H9 (cell line): ENCODE results near the gene DPP6. TPM values are rescaled to one million over a fixed set of nuclear protein-coding genes. Genes with fewer than 3 reads are reported as not detected.

Source experiments
- DNase-seq: peaks from one replicate; pipeline ENCODE4 v3.0.0-alpha.2; 2017
- H2AFZ ChIP-seq: one replicate; pipeline ENCODE4 v1.6.1; 2013; ENCODE audit warnings: mild to moderate bottlenecking, low read length, control low read depth, moderate library complexity
- H2AK5ac ChIP-seq: 2 replicates; pipeline ENCODE4 v1.6.1; 2013; ENCODE audit warnings: low read length, control low read depth, mixed read lengths; ENCODE audit not compliant: insufficient read length
- H2BK120ac ChIP-seq: one replicate; pipeline ENCODE4 v1.6.1; 2013; ENCODE audit warnings: low read depth, mild to moderate bottlenecking, low read length, control low read depth, inconsistent platforms; ENCODE audit not compliant: poor library complexity, severe bottlenecking
- H2BK12ac ChIP-seq: 2 replicates; pipeline ENCODE4 v1.6.1; 2013; ENCODE audit warnings: low read length, control low read depth, mixed read lengths, low read depth; ENCODE audit not compliant: insufficient read length
- H2BK15ac ChIP-seq: 2 replicates; pipeline ENCODE4 v1.6.1; 2013; ENCODE audit warnings: low read depth, low read length, control low read depth
- H2BK20ac ChIP-seq: one replicate; pipeline ENCODE4 v1.6.1; 2013; ENCODE audit warnings: low read depth, mild to moderate bottlenecking, low read length, control low read depth, inconsistent platforms; ENCODE audit not compliant: poor library complexity, severe bottlenecking
- H2BK5ac ChIP-seq: 2 replicates; pipeline ENCODE4 v1.6.1; 2013; ENCODE audit warnings: low read length, control low read depth, mixed read lengths; ENCODE audit not compliant: insufficient read length
- H3K14ac ChIP-seq: 2 replicates; pipeline ENCODE4 v1.6.1; 2013; ENCODE audit warnings: low read length, control low read depth; ENCODE audit not compliant: insufficient read depth
- H3K18ac ChIP-seq: 2 replicates; pipeline ENCODE4 v1.6.1; 2013; ENCODE audit warnings: low read depth, mild to moderate bottlenecking, mixed read lengths, low read length, control low read depth; ENCODE audit not compliant: insufficient read length
- H3K23ac ChIP-seq: 2 replicates; pipeline ENCODE4 v1.6.1; 2013; ENCODE audit warnings: low read length, control low read depth, mixed read lengths, low read depth; ENCODE audit not compliant: insufficient read length
- H3K23me2 ChIP-seq: 2 replicates; pipeline ENCODE4 v1.6.1; 2013; ENCODE audit warnings: low read depth, mild to moderate bottlenecking, mixed read lengths, low read length, control low read depth; ENCODE audit not compliant: insufficient read length, poor library complexity, severe bottlenecking
- H3K27ac ChIP-seq: 2 replicates; pipeline ENCODE4 v1.5.1; 2013; ENCODE audit warnings: low read length, control low read depth, mixed read lengths, low read depth; ENCODE audit not compliant: insufficient read length
- H3K27me3 ChIP-seq: 2 replicates; pipeline ENCODE4 v1.6.1; 2013; ENCODE audit warnings: low read length, control low read depth, inconsistent platforms; ENCODE audit not compliant: insufficient read depth
- H3K4ac ChIP-seq: 2 replicates; pipeline ENCODE4 v1.6.1; 2013; ENCODE audit warnings: low read depth, mild to moderate bottlenecking, control low read depth, inconsistent platforms, low read length, moderate library complexity
- H3K4me1 ChIP-seq: 2 replicates; pipeline ENCODE4 v1.6.1; 2013; ENCODE audit warnings: low read length, control low read depth, inconsistent platforms; ENCODE audit not compliant: insufficient read depth
- H3K4me2 ChIP-seq: 2 replicates; pipeline ENCODE4 v1.6.1; 2013; ENCODE audit warnings: low read length, control low read depth, mixed read lengths; ENCODE audit not compliant: insufficient read length, insufficient read depth
- H3K56ac ChIP-seq: 2 replicates; pipeline ENCODE4 v1.6.1; 2013; ENCODE audit warnings: low read depth, mild to moderate bottlenecking, mixed read lengths, low read length, control low read depth; ENCODE audit not compliant: insufficient read length
- H3K79me1 ChIP-seq: 2 replicates; pipeline ENCODE4 v1.6.1; 2013; ENCODE audit warnings: low read depth, mild to moderate bottlenecking, moderate library complexity, low read length, control low read depth, inconsistent platforms; ENCODE audit not compliant: insufficient read depth, poor library complexity, severe bottlenecking
- H3K79me2 ChIP-seq: 2 replicates; pipeline ENCODE4 v1.6.1; 2013; ENCODE audit warnings: low read length, control low read depth, inconsistent platforms; ENCODE audit not compliant: insufficient read depth
- H3K9ac ChIP-seq: 2 replicates; pipeline ENCODE4 v1.6.1; 2013; ENCODE audit warnings: low read length, control low read depth, mixed read lengths; ENCODE audit not compliant: insufficient read length; ENCODE audit errors: extremely low read depth
- H3K9me3 ChIP-seq: one replicate; pipeline ENCODE4 v1.6.1; 2013; ENCODE audit warnings: low read depth, low read length, inconsistent platforms; ENCODE audit not compliant: control insufficient read depth
- H3T11ph ChIP-seq: one replicate; pipeline ENCODE4 v1.6.1; 2013; ENCODE audit warnings: mild to moderate bottlenecking, low read length, control low read depth, inconsistent platforms
- H4K20me1 ChIP-seq: one replicate; pipeline ENCODE4 v1.6.1; 2013; ENCODE audit not compliant: control insufficient read depth, insufficient read length, insufficient read depth
- H4K5ac ChIP-seq: 2 replicates; pipeline ENCODE4 v1.6.1; 2013; ENCODE audit warnings: low read depth, mild to moderate bottlenecking, mixed read lengths, low read length, control low read depth; ENCODE audit not compliant: insufficient read length
- H4K8ac ChIP-seq: replicated peaks from 2 replicates; pipeline ENCODE4 v1.6.1; 2013; ENCODE audit warnings: low read length, control low read depth, mixed read lengths, low read depth; ENCODE audit not compliant: insufficient read length
- H4K91ac ChIP-seq: 2 replicates; pipeline ENCODE4 v1.6.1; 2013; ENCODE audit warnings: low read depth, mild to moderate bottlenecking, moderate library complexity, mixed read lengths, low read length, control low read depth; ENCODE audit not compliant: insufficient read length
- H3K27ac Mint-ChIP-seq, 3 experiments: 2 replicates in 2 of 3; 3 replicates in 1 of 3; pipeline ENCODE4 v1.8.0; 2020 to 2021; ENCODE audit warnings: mixed read lengths in 3 of 3, mild to moderate bottlenecking in 1 of 3, moderate library complexity in 1 of 3
- H3K27me3 Mint-ChIP-seq: 2 replicates; pipeline ENCODE4 v1.8.0; 2021; ENCODE audit warnings: low read depth, mild to moderate bottlenecking, moderate library complexity, mixed read lengths
- H3K36me3 Mint-ChIP-seq, 3 experiments: 2 replicates in 2 of 3; 3 replicates in 1 of 3; pipeline ENCODE4 v1.8.0; 2020 to 2021; ENCODE audit warnings: low read depth in 3 of 3, mixed read lengths in 3 of 3; ENCODE audit not compliant: insufficient read depth in 1 of 3
- H3K4me1 Mint-ChIP-seq, 2 experiments: 2 replicates each; pipeline ENCODE4 v1.8.0; 2020; ENCODE audit warnings: mixed read lengths in 2 of 2
- H3K4me3 Mint-ChIP-seq, 2 experiments: 2 replicates in 1 of 2; 3 replicates in 1 of 2; pipeline ENCODE4 v1.8.0; 2020 to 2021; ENCODE audit warnings: mild to moderate bottlenecking in 2 of 2, mixed read lengths in 2 of 2, moderate library complexity in 1 of 2
- H3K9me3 Mint-ChIP-seq, 2 experiments: 2 replicates in 1 of 2; 3 replicates in 1 of 2; pipeline ENCODE4 v1.8.0; 2020; ENCODE audit warnings: mild to moderate bottlenecking in 2 of 2, mixed read lengths in 2 of 2, moderate library complexity in 1 of 2
- CTCF ChIP-seq: fragments of 200-600 bp; sonication (generic); conservative IDR thresholded peaks from 3 replicates; pipeline ENCODE4 v1.8.0; 2021; ENCODE audit warnings: antibody characterized with exemption, mild to moderate bottlenecking
- WGBS: extraction: QIAGEN DNeasy Blood & Tissue Kit; methylation state at CpG from one replicate; pipeline ENCODE4 v1.1.7; 2013; ENCODE audit warnings: missing lambda C conversion rate, low lambda C conversion rate, mixed read lengths; ENCODE audit not compliant: insufficient read length; ENCODE audit errors: extremely low coverage; 5-methylcytosine and 5-hydroxymethylcytosine counted together
- total RNA-seq: library from RNA; stranded (reverse); gene quantifications from 2 replicates; pipeline ENCODE4 v1.2.1, GENCODE V29; 2021

DPP6 gene
- total RNA-seq, 1 experiment from 2014 or later: 4.5 TPM

DNA sequence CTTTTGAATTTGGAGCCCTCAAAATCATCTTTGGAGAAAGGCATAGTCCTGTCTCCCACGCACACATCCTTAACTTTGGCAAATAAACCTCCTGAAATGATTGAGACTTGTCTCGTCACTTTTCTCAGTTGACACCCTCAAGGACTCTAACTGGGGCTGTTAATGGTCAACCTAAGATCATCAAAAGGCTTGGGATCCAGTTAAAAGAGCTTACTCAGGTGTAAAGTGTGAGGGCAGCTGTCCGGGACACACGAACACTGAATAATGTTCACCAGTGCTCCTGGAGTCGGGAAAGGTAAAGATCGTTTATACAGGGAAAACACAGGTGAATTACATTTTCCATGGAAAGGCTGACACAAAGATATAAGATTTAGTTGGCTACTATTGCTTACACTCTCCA lies 866.1 kb downstream of the DPP6 start:
- Histone ChIP-seq H2BK120ac (no peak overlapping the region), H3K79me1 (no peaks in the 10 kb centered on the region), H4K5ac (no peak overlapping the region), H3K9ac (no peak overlapping the region), H3K23me2 (peaks cover 3% of the 10 kb centered on the region), H3K9me3 (no peaks in the 10 kb centered on the region), H3K18ac (no peak overlapping the region), H2AFZ (no peak overlapping the region), H3K79me2 (no peaks in the 10 kb centered on the region), H3K27me3 (no peaks in the 10 kb centered on the region), H4K8ac (no peak overlapping the region), H3K27ac (no peak overlapping the region), H2BK5ac (no peak overlapping the region), H2BK15ac (no peak overlapping the region), H2BK20ac (no peak overlapping the region), H3K14ac (no peak overlapping the region), H3K4ac (no peak overlapping the region), H3K56ac (no peak overlapping the region), H3K23ac (no peak overlapping the region), H4K91ac (no peak overlapping the region), H2BK12ac (no peak overlapping the region), H3T11ph (no peak overlapping the region), H3K4me1 (no peaks in the 10 kb centered on the region), H4K20me1 (no peaks in the 10 kb centered on the region), H2AK5ac (no peak overlapping the region), H3K4me2 (no peak overlapping the region)
- no peak for DNase-seq
- Mint-ChIP-seq H3K36me3 (peaks cover 0 to 2% (median 0%) of the 10 kb centered on the region in 3 experiments; a peak in 2 of 7 replicates), H3K27ac (peak overlapping the region in 1 of 3 experiments; percentile 18; a peak in 1 of 7 replicates), H3K4me3 (no peak overlapping the region), H3K4me1 (peaks cover 5 to 7% of the 10 kb centered on the region in 2 experiments), H3K9me3 (peaks cover 0 to 5% of the 10 kb centered on the region in 2 experiments; a peak in 3 of 5 replicates), H3K27me3 (peaks cover 26% of the 10 kb centered on the region)
- WGBS: no CpG with 5 or more reads among the region's 6 CpGs
- TF ChIP-seq CTCF: no peak
